OCI-LY1 (cell line): ENCODE measurements around the gene SECTM1.

Experiments used
- H2AFZ ChIP-seq: fragments of 200-600 bp; sonication (generic), shearing (Covaris generic); 2 replicates; pipeline ENCODE4 v1.6.0; 2014; ENCODE audit warnings: antibody characterized with exemption, mild to moderate bottlenecking, low read length
- H3F3A ChIP-seq: fragments of 200-600 bp; sonication (generic), shearing (Covaris generic); 2 replicates; pipeline ENCODE4 v1.6.0; 2014; ENCODE audit warnings: mild to moderate bottlenecking, antibody characterized with exemption, low read length, moderate library complexity; ENCODE audit not compliant: insufficient read depth
- H3K27ac ChIP-seq: fragments of 200-600 bp; sonication (generic); 2 replicates; pipeline ENCODE4 v1.5.1; 2014; ENCODE audit warnings: low read length, mixed run types, mild to moderate bottlenecking, low read depth; ENCODE audit not compliant: poor library complexity, severe bottlenecking
- H3K27me3 ChIP-seq: fragments of 200-600 bp; sonication (generic); 2 replicates; pipeline ENCODE4 v1.6.0; 2014; ENCODE audit warnings: antibody characterized with exemption, mild to moderate bottlenecking, low read length, moderate library complexity; ENCODE audit not compliant: insufficient read depth
- H3K36me3 ChIP-seq: fragments of 200-600 bp; sonication (generic); 2 replicates; pipeline ENCODE4 v1.6.1; 2014; ENCODE audit warnings: mild to moderate bottlenecking, antibody characterized with exemption, low read length, moderate library complexity, mixed read lengths; ENCODE audit not compliant: insufficient read depth
- H3K4me1 ChIP-seq: fragments of 200-600 bp; sonication (generic); 2 replicates; pipeline ENCODE4 v1.5.1; 2014; ENCODE audit warnings: mild to moderate bottlenecking, low read length, moderate library complexity; ENCODE audit not compliant: insufficient read depth, severe bottlenecking
- H3K4me2 ChIP-seq: fragments of 200-600 bp; sonication (generic), shearing (Covaris generic); 2 replicates; pipeline ENCODE4 v1.6.1; 2014; ENCODE audit warnings: low read length
- H3K4me3 ChIP-seq: fragments of 200-600 bp; sonication (generic); 2 replicates; pipeline ENCODE4 v1.5.1; 2014; ENCODE audit warnings: low read length, low read depth, mild to moderate bottlenecking, mixed read lengths; ENCODE audit not compliant: poor library complexity, severe bottlenecking
- H3K79me2 ChIP-seq: fragments of 200-600 bp; shearing (Covaris generic); 2 replicates; pipeline ENCODE4 v1.6.1; 2016; ENCODE audit warnings: mixed run types, low read length, mixed read lengths; ENCODE audit not compliant: insufficient read depth
- H3K9ac ChIP-seq: fragments of 200-600 bp; sonication (generic), shearing (Covaris generic); 2 replicates; pipeline ENCODE4 v1.6.1; 2014; ENCODE audit warnings: mild to moderate bottlenecking, low read length, mixed read lengths
- H3K9me2 ChIP-seq: fragments of 200-600 bp; sonication (generic), shearing (Covaris generic); 2 replicates; pipeline ENCODE4 v1.6.1; 2014; ENCODE audit warnings: low read depth, mild to moderate bottlenecking, low read length, mixed read lengths
- H3K9me3 ChIP-seq: fragments of 200-600 bp; shearing (Covaris generic); 2 replicates; pipeline ENCODE4 v1.6.1; 2014; ENCODE audit warnings: low read length, mixed read lengths
- H4K20me1 ChIP-seq: fragments of 200-600 bp; sonication (generic), shearing (Covaris generic); 2 replicates; pipeline ENCODE4 v1.6.0; 2016; ENCODE audit warnings: mild to moderate bottlenecking, low read length; ENCODE audit not compliant: insufficient read depth
- EZH2 ChIP-seq: fragments of 200-600 bp; sonication (generic), shearing (Covaris generic); IDR thresholded peaks from 2 replicates; pipeline ENCODE4 v1.8.0; 2017; ENCODE audit warnings: borderline replicate concordance, mixed run types, mild to moderate bottlenecking, antibody characterized with exemption, low read length, moderate library complexity, mixed read lengths
- TF ChIP-seq, protein P1 (sequence below): fragments of 200-600 bp; sonication (generic), shearing (Covaris generic); IDR thresholded peaks from 2 replicates; pipeline ENCODE4 v1.5.1; 2017; ENCODE audit warnings: mild to moderate bottlenecking, antibody characterized with exemption, low read length, moderate library complexity, mixed read lengths

SECTM1 gene

DNA sequence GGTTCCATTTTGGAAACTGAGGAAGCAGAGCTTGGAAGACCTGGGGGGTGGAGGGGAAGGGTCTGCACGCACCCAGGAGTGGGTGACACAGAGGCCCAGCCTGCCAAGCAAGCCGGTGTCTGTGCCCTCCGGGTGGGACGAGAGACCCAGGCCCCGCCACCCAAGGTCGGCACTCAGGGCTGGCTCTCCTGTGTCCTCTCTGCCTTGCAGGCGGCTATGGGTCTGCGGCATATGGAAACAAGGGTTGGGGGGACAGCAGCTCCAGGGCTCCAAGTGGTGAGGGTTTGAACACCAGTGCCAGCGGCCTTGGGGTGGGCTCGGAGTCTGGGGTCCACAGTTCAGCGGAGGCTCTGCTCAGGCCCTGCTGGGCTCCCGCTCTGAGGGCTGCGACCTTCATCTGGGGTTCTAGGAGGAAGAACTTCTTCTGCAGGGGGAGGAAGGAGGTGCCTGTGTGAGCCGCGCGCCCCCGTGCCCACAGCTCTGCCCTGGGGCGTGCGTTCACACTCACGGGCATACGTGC lies 11.6 kb downstream of the SECTM1 start:
- TF ChIP-seq, protein P1, sequence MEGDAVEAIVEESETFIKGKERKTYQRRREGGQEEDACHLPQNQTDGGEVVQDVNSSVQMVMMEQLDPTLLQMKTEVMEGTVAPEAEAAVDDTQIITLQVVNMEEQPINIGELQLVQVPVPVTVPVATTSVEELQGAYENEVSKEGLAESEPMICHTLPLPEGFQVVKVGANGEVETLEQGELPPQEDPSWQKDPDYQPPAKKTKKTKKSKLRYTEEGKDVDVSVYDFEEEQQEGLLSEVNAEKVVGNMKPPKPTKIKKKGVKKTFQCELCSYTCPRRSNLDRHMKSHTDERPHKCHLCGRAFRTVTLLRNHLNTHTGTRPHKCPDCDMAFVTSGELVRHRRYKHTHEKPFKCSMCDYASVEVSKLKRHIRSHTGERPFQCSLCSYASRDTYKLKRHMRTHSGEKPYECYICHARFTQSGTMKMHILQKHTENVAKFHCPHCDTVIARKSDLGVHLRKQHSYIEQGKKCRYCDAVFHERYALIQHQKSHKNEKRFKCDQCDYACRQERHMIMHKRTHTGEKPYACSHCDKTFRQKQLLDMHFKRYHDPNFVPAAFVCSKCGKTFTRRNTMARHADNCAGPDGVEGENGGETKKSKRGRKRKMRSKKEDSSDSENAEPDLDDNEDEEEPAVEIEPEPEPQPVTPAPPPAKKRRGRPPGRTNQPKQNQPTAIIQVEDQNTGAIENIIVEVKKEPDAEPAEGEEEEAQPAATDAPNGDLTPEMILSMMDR = no peak
- TF ChIP-seq EZH2 = no peak
- H4K20me1 ChIP-seq = no peaks in the 10 kb centered on the region
- H3K4me1 ChIP-seq = peaks cover 10% of the 10 kb centered on the region
- no peaks in the 10 kb centered on the region for H3K9me2 ChIP-seq
- no peak overlapping the region for H3K9ac ChIP-seq
- no peak overlapping the region for H3K27ac ChIP-seq
- no peaks in the 10 kb centered on the region; the same call in 1 of the 2 replicates for H3F3A ChIP-seq
- H3K9me3 ChIP-seq = no peaks in the 10 kb centered on the region
- no peak overlapping the region for H3K4me3 ChIP-seq
- no peaks in the 10 kb centered on the region for H3K79me2 ChIP-seq
- peaks cover 11% of the 10 kb centered on the region for H3K27me3 ChIP-seq
- no peak overlapping the region for H3K4me2 ChIP-seq
- H2AFZ ChIP-seq = no peak overlapping the region
- no peaks in the 10 kb centered on the region for H3K36me3 ChIP-seq

DNA sequence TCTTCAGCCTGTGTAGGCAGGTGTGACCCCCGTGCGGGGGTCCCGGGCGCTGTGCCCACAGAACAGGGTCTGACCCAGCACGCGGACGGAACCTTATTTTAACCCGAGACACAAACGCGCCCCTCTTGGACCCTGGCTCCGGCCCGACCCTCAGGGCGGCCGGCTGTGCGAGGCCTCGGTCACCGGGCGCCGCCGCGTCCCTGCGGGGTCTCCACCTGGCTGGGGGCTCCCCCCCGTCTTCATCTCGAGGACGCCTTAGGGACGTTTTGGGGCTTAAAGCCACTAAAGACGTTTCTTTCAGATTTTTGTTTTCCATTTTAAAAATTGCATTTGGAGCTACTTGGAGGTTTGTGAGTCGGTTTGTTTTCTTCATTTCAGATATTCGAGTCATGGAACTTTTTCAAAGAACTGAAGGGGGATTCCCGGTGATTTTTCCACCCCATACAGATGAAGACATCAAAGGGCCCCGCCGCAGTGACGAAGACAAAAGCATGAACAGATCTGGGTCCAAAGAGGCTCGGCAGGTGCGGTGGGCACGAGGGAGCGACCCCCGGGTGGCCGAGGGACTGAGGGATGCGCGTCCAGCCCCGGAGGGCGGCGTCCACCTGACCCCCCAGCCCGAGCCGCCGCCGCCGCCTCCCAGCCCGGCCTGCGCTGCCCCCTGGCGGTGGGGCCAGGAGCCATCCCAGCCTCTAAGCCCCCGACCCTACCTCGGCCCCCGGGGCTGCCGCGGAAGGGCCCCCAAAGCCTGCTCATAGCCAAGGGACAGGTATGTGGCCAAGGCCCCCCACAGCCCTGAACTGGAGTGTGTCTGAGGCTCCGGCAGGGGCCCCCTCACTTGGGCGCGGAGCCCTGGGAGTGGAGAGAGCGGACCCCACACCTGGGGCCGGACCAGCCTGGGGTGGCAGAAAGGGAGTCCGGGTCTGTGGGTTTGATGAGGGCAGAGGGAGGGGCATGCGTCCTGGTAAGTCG lies 12.3 kb downstream of the SECTM1 start:
- Histone ChIP-seq H3K36me3 (no peaks in the 10 kb centered on the region), H3K9me3 (no peaks in the 10 kb centered on the region), H4K20me1 (no peaks in the 10 kb centered on the region), H3K9ac (no peak overlapping the region), H3K4me3 (no peak overlapping the region), H2AFZ (no peak overlapping the region), H3K9me2 (no peaks in the 10 kb centered on the region), H3K4me1 (peaks cover 10% of the 10 kb centered on the region), H3K27ac (no peak overlapping the region), H3F3A (no peaks in the 10 kb centered on the region; the same call in 1 of the 2 replicates), H3K4me2 (peak overlapping the region; percentile 63), H3K27me3 (peaks cover 7% of the 10 kb centered on the region; the same call in 1 of the 2 replicates), H3K79me2 (no peaks in the 10 kb centered on the region)
- no peak for TF ChIP-seq EZH2
- TF ChIP-seq, protein P1 = peak; percentile 91

DNA sequence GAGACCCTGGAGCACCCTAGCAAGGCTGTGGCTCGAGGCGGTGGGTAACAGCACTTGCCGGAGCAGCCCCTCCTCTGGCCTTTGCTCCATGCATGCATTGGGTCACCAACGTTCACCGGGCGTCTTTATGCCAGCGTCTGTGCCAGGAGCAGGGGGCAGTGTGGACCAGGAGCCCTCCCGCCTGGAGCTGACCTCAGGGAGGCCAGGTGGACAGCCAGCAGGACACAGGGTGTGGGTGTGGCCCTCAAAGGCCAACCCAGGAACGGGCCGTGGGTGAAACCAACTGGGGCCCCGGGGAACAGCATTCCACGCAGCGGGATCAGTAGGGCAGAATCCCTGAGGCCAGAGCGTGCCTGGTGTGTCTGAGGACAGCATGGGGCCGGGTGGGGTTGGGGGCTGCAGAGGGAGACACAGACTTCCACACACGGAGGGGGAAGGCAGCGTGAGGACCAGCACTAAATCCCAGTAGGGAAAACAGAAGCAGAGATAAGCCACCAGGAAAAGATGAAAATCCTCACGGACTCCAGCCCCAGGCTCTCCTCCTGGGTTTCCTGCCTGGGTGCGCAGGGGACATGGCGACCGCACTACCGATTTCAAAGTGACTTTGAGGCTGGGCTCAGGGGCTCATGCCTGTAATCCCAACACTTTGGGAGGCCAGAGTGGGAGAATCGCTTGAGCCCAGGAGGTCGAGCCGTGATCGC lies 13.3 kb downstream of the SECTM1 start:
- no peaks in the 10 kb centered on the region for H3K9me3 ChIP-seq
- no peaks in the 10 kb centered on the region for H3K9me2 ChIP-seq
- H3K27ac ChIP-seq = no peak overlapping the region
- no peaks in the 10 kb centered on the region; the same call in 1 of the 2 replicates for H3F3A ChIP-seq
- H3K79me2 ChIP-seq = no peaks in the 10 kb centered on the region
- peaks cover 10% of the 10 kb centered on the region for H3K4me1 ChIP-seq
- no peak overlapping the region for H3K9ac ChIP-seq
- H3K36me3 ChIP-seq = no peaks in the 10 kb centered on the region
- H3K4me2 ChIP-seq = no peak overlapping the region
- no peaks in the 10 kb centered on the region for H4K20me1 ChIP-seq
- no peak for TF ChIP-seq EZH2
- TF ChIP-seq, protein P1 = no peak
- H3K4me3 ChIP-seq = no peak overlapping the region
- H3K27me3 ChIP-seq = peaks cover 7% of the 10 kb centered on the region; the same call in 1 of the 2 replicates
- no peak overlapping the region for H2AFZ ChIP-seq
